A549 (cell line): ENCODE measurements around the gene TFE3. TPM values are rescaled to one million over a fixed set of nuclear protein-coding genes. Genes with fewer than 3 reads are reported as not detected.

Experiments
- ATAC-seq, 2 experiments: fragments of 200-7000 bp in 1 of 2; fragments of >200 bp in 1 of 2; cut with Nextera tagmentation in 1 of 2; cut with Tn5 transposase in 1 of 2; 3 replicates each; pipeline versions ENCODE4 v1.8.0 to v1.9.1; 2018 to 2020; ENCODE audit warnings: mild to moderate bottlenecking in 1 of 2, moderate library complexity in 1 of 2
- CTCF ChIA-PET: fragments of 300-600 bp; sonication (Branson Sonifier 250); formaldehyde crosslinking; extraction: SDS; loops from one replicate; lab custom pipeline; 2021; ENCODE audit warnings: antibody characterized with exemption, inconsistent platforms; lab: Yijun Ruan, JAX
- POLR2A ChIA-PET: fragments of 350-600 bp; formaldehyde crosslinking; extraction: SDS; loops from one replicate; lab custom pipeline; 2021; ENCODE audit warnings: antibody characterized with exemption, inconsistent platforms; lab: Yijun Ruan, JAX
- DNase-seq, 2 experiments: peaks; one replicate each; pipeline versions ENCODE4 v3.0.0 to v3.0.0-alpha.2; 2011 to 2016; ENCODE audit warnings: low read depth in 1 of 2, low spot score in 1 of 2
- FAIRE-seq: peaks from 2 replicates; lab custom pipeline; 2011; peaks lifted over from hg19 to GRCh38; lab: Jason Lieb, UNC
- H3K27ac ChIP-seq, 2 experiments: fragments of >200 bp; sonication (Bioruptor Twin); formaldehyde crosslinking; 3 replicates each; pipeline ENCODE4 v1.5.1; 2016 to 2017
- H3K4me1 ChIP-seq: fragments of >200 bp; sonication (Bioruptor Twin); formaldehyde crosslinking; 3 replicates; pipeline ENCODE4 v1.6.1; 2016
- H3K4me2 ChIP-seq: fragments of >200 bp; sonication (Bioruptor Twin); formaldehyde crosslinking; 3 replicates; pipeline ENCODE4 v1.6.1; 2016
- H3K4me3 ChIP-seq: fragments of >200 bp; sonication (Bioruptor Twin); formaldehyde crosslinking; 3 replicates; pipeline ENCODE4 v1.5.1; 2016
- H3K9me3 ChIP-seq: fragments of >200 bp; sonication (Bioruptor Twin); formaldehyde crosslinking; 3 replicates; pipeline ENCODE4 v1.6.1; 2016
- HOXB13 ChIP-seq: fragments of 250-450 bp; sonication (Bioruptor Pico); IDR thresholded peaks from 2 replicates; pipeline ENCODE4 v1.5.0; 2020; ENCODE audit warnings: low read depth, mild to moderate bottlenecking, moderate library complexity
- JUN ChIP-seq, 2 experiments: fragments of >200 bp; sonication (Bioruptor Twin); formaldehyde crosslinking; IDR thresholded peaks; 2 replicates in 1 of 2; 3 replicates in 1 of 2; pipeline ENCODE4 v1.6.1; 2016 to 2017
- JUNB ChIP-seq: fragments of >200 bp; sonication (Bioruptor Twin); formaldehyde crosslinking; IDR thresholded peaks from 2 replicates; pipeline ENCODE4 v1.6.1; 2016
- KDM1A ChIP-seq: fragments of 200-600 bp; sonication (generic); IDR thresholded peaks from 2 replicates; pipeline ENCODE4 v1.6.1; 2016; ENCODE audit warnings: low read depth, mild to moderate bottlenecking
- MAZ ChIP-seq: fragments of 150-350 bp; IDR thresholded peaks from 2 replicates; pipeline ENCODE4 v1.6.1; 2014; ENCODE audit warnings: antibody characterized with exemption, low read depth, low read length, borderline replicate concordance
- MYC ChIP-seq: IDR thresholded peaks from 2 replicates; pipeline ENCODE4 v1.6.1; 2012; ENCODE audit warnings: mild to moderate bottlenecking, inconsistent platforms, low read length, improper control_type of control experiment, borderline replicate concordance
- PHF8 ChIP-seq: fragments of 200-600 bp; sonication (generic); IDR thresholded peaks from 2 replicates; pipeline ENCODE4 v1.6.1; 2016; ENCODE audit warnings: low read depth, mild to moderate bottlenecking, antibody characterized with exemption, moderate library complexity, borderline replicate concordance
- POLR2A ChIP-seq: IDR thresholded peaks from 2 replicates; pipeline ENCODE4 v1.6.1; 2012; ENCODE audit warnings: mild to moderate bottlenecking, low read length
- POLR2AphosphoS2 ChIP-seq: conservative IDR thresholded peaks from 2 replicates; pipeline ENCODE4 v1.6.1; 2012; ENCODE audit warnings: low read length, improper control_type of control experiment, inconsistent platforms
- ZFP36 ChIP-seq: fragments of 450-650 bp; IDR thresholded peaks from 2 replicates; pipeline ENCODE4 v1.6.1; 2014; ENCODE audit warnings: borderline replicate concordance; ENCODE audit not compliant: partially characterized antibody
- ZNF302 ChIP-seq: fragments of 250-450 bp; sonication (Bioruptor Pico); IDR thresholded peaks from 2 replicates; pipeline ENCODE4 v1.9.0; 2021; ENCODE audit warnings: inconsistent platforms, mild to moderate bottlenecking, moderate library complexity
- ZSCAN20 ChIP-seq: fragments of 250-450 bp; sonication (Bioruptor Pico); IDR thresholded peaks from 2 replicates; pipeline ENCODE4 v1.8.0; 2022; ENCODE audit warnings: mild to moderate bottlenecking, moderate library complexity
- WGBS: methylation state at CpG from one replicate; pipeline ENCODE4 v1.1.6; 2017; ENCODE audit errors: missing lambda C conversion rate; 5-methylcytosine and 5-hydroxymethylcytosine counted together
- polyA plus RNA-seq, 4 experiments: library from polyadenylated mRNA; depleted of rRNA in 3 of 4; stranded (reverse); fragments of >200 nt; fragmentation: RNase III in 1 of 4; extraction: RNeasy Plus Mini Kit Qiagen cat#74134 plus additional on column Dnase treatment in 1 of 4; gene quantifications; 2 replicates in 3 of 4; 3 replicates in 1 of 4; pipeline ENCODE4 v1.2.3, GENCODE V29; 2011 to 2017
- TF ChIP-seq, protein P1 (sequence below): IDR thresholded peaks from 2 replicates; pipeline ENCODE4 v1.6.1; 2012; ENCODE audit warnings: low read depth, borderline replicate concordance
- TF ChIP-seq, protein P2 (sequence below): fragments of >200 bp; sonication (Bioruptor Twin); formaldehyde crosslinking; IDR thresholded peaks from 3 replicates; pipeline ENCODE4 v1.6.1; 2016
- TF ChIP-seq, protein P3 (sequence below): IDR thresholded peaks from 2 replicates; pipeline ENCODE4 v1.6.1; 2012

Gene TFE3
- polyA plus RNA-seq, 2 of the 4 experiments (the other 2 are of a cell fraction) = 16.1 to 56.3 TPM

DNA sequence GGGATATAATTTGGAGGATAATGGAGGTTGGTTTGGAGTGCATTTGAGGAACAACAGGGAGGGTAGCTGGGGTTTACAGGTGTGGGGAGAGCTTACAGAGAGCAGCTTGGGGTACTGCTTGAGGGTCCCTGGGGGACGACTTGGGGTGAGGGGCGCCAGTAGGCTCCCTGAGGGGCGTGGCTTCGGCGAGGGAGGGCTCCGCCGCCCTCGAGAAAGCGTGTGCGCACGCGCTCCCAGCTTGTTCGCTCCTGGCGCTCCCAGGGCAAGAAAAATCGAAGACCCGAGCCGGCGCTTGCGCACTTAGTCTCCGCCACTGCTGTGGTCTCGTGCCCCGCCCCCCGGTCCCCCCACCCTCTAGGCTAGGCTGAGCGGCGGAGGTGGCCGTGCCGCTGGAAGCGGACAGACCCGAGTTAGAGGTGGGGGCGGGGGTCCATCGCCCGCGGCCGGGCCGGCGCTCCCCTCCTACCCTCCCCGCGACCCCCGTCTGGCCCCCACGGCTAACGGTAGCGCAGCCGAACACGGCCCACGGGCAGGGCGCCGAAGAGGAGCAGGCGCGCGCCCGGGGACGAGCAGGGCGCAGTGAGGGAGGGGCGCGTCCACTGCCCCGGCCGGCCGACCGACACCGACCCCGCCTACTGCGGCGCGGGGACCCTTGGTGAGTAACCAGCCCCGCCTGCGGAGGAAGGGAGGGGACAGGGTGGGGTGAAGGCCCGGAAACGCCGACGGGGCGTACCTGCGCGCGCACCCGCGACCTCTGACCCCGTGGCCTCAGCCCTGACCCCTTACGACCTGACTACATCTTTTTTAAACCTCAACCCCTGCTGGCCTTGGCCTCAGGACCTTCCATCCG is 10.3 kb upstream of the TFE3 start:
- WGBS = 10% methylated on average over 16 of the region's 79 CpGs
- TF ChIP-seq MYC (no peak), POLR2A (peak; percentile 34), PHF8 (peak; percentile 47; the same call in 1 of the 2 replicates), KDM1A (no peak), JUN (IDR thresholded peaks at IDR 0.05) (peak in 1 of 2 experiments; percentile 46; a peak in 1 of 5 replicates)
- TF ChIP-seq, protein P1, sequence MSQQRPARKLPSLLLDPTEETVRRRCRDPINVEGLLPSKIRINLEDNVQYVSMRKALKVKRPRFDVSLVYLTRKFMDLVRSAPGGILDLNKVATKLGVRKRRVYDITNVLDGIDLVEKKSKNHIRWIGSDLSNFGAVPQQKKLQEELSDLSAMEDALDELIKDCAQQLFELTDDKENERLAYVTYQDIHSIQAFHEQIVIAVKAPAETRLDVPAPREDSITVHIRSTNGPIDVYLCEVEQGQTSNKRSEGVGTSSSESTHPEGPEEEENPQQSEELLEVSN = peak; percentile 62; the same call in 1 of the 2 replicates
- TF ChIP-seq, protein P2, sequence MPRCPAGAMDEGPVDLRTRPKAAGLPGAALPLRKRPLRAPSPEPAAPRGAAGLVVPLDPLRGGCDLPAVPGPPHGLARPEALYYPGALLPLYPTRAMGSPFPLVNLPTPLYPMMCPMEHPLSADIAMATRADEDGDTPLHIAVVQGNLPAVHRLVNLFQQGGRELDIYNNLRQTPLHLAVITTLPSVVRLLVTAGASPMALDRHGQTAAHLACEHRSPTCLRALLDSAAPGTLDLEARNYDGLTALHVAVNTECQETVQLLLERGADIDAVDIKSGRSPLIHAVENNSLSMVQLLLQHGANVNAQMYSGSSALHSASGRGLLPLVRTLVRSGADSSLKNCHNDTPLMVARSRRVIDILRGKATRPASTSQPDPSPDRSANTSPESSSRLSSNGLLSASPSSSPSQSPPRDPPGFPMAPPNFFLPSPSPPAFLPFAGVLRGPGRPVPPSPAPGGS = 0 out of 3 replicates have a peak, but pooled peaks have one; percentile 22
- TF ChIP-seq, protein P3, sequence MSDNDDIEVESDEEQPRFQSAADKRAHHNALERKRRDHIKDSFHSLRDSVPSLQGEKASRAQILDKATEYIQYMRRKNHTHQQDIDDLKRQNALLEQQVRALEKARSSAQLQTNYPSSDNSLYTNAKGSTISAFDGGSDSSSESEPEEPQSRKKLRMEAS = peak; percentile 60
- FAIRE-seq (no peak), DNase-seq (peak; percentile 71 to 77), ATAC-seq (peak; percentile 76 to 90)
- Histone ChIP-seq H3K4me1 (no peaks in the 10 kb centered on the region), H3K4me3 (peak overlapping the region; percentile 92), H3K27ac (peak overlapping the region; percentile 90 to 99), H3K4me2 (peak overlapping the region; percentile 80), H3K9me3 (no peaks in the 10 kb centered on the region)
- POLR2A ChIA-PET = interaction anchor here (1.0 kb wide), 1 partner anchor 10 kb away, joined by 8 read pairs; the partner anchor contains the start of gene TFE3
- CTCF ChIA-PET = no interaction called here

DNA sequence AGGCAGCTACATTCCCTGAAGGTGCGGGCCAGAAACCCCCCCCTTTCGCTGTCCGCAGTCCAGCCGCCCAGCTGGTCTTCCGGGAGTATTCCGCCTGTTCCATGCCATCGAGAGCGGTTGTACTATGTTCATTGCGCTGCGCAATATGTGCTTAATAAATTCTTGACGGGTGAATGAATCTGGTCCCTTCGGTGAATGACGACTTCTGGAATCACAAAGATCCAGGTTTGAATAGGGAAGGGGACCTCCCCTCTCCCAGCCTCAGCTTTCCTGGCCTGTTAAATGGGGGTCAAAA is 777 bp upstream of the TFE3 start:
- H3K27ac ChIP-seq = peak overlapping the region; percentile 78 to 93
- peak overlapping the region; percentile 35 for H3K4me3 ChIP-seq
- H3K4me2 ChIP-seq = peak overlapping the region; percentile 79
- FAIRE-seq = peak; percentile 7
- ChIA-PET POLR2A (interaction anchor here (0.9 to 5.7 kb wide), 6 partner anchors 9 to 152 kb away, joined by 3 to 40 read pairs (median 6); partner anchors contain the start of genes GRIPAP1, OTUD5 and PRAF2), CTCF (interaction anchor here (0.5 to 6.4 kb wide), 24 partner anchors 12 to 413 kb away, joined by 3 to 32 read pairs (median 4); partner anchors contain the start of genes GRIPAP1, KCND1 and OTUD5)
- DNase-seq = no peak
- 6% methylated on average over 13 of the region's 13 CpGs for WGBS
- TF ChIP-seq MAZ (no peak), ZFP36 (peak; percentile 26)
- no peak for ATAC-seq
- no peaks in the 10 kb centered on the region for H3K9me3 ChIP-seq
- peaks cover 11% of the 10 kb centered on the region for H3K4me1 ChIP-seq

DNA sequence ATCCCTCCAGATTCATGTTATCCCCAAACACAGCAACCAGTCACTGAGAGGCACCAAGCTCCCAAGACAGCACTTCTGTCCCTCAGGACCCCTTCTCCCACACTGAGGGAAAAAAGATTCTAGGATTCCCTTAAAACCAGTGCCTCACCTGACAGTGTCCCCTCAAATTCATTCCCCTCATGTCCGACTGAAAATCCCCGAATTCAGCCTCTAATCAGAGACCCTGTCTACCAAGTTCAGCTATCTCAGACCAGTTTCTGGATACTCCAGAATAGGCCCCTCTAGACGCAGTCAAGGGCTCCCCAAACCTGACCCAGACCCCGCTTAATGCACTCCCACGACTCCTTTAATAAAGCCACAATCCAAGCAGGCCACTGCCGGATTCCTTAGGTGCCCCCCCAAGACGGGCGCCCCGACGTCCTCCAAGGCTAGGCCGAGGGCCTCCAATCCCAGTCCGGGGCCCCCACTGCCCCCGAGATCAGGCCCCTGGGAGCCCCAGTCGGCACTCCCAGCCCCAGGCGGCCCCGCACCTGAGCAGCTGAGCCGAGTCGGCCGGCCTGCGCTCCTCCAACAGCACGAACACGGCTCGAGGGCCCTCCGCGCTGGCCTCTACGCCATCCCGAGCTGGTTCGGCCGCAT is 457 bp downstream of the TFE3 start:
- TF ChIP-seq JUNB (no peak), POLR2AphosphoS2 (no peak), ZNF302 (CRISPR knock-in tag) (no peak), HOXB13 (CRISPR knock-in tag) (no peak), ZSCAN20 (CRISPR knock-in tag) (no peak), PHF8 (peak; percentile 61)
- TF ChIP-seq, protein P2 = no peak
- POLR2A ChIA-PET = interaction anchor here (0.6 to 5.7 kb wide), 9 partner anchors 9 to 226 kb away, joined by 3 to 40 read pairs (median 4); partner anchors contain the start of genes GRIPAP1, OTUD5 and PRAF2
- peak; percentile 3 to 4; a peak in 5 of 6 replicates for ATAC-seq
- peak overlapping the region; percentile 99 to 100 for H3K27ac ChIP-seq
- 0% methylated on average over 6 of the region's 29 CpGs for WGBS
- CTCF ChIA-PET = interaction anchor here (0.6 to 6.4 kb wide), 5 partner anchors 51 to 394 kb away, joined by 3 to 32 read pairs (median 3); partner anchors contain the start of genes KCND1 and OTUD5
- H3K4me2 ChIP-seq = peak overlapping the region; percentile 98
- H3K4me1 ChIP-seq = peaks cover 24% of the 10 kb centered on the region
- no peaks in the 10 kb centered on the region for H3K9me3 ChIP-seq
- FAIRE-seq = peak; percentile 43
- H3K4me3 ChIP-seq = peak overlapping the region; percentile 93
- DNase-seq = no peak
